Immature natural killer cell (primary cell): ENCODE results near the gene BCL6B. TPM values are rescaled to one million over a fixed set of nuclear protein-coding genes. Genes with fewer than 3 reads are reported as not detected.

Source experiments
- DNase-seq, 3 donors: peaks; one replicate each; pipeline ENCODE4 v3.0.0; 2022; ENCODE audit warnings: mixed read lengths in 1 of 3
- H3K27ac Mint-ChIP-seq, 6 donors: one replicate each; pipeline ENCODE4 v1.8.0; 2020; ENCODE audit warnings: mixed read lengths in 6 of 6, mild to moderate bottlenecking in 5 of 6, inconsistent platforms in 4 of 6, moderate library complexity in 3 of 6
- H3K27me3 Mint-ChIP-seq, 3 donors: one replicate each; pipeline ENCODE4 v1.8.0; 2020 to 2021; ENCODE audit warnings: low read depth in 3 of 3, mild to moderate bottlenecking in 3 of 3, mixed read lengths in 3 of 3, moderate library complexity in 3 of 3, inconsistent platforms in 1 of 3
- H3K36me3 Mint-ChIP-seq, 3 donors: one replicate each; pipeline ENCODE4 v1.8.0; 2020; ENCODE audit warnings: mixed read lengths in 3 of 3, inconsistent platforms in 2 of 3, mild to moderate bottlenecking in 2 of 3
- H3K4me1 Mint-ChIP-seq, 2 donors: one replicate each; pipeline ENCODE4 v1.8.0; 2020; ENCODE audit warnings: inconsistent platforms in 2 of 2, mild to moderate bottlenecking in 2 of 2, mixed read lengths in 2 of 2, moderate library complexity in 1 of 2
- H3K4me3 Mint-ChIP-seq, 5 donors: one replicate each; pipeline ENCODE4 v1.8.0; 2020; ENCODE audit warnings: mild to moderate bottlenecking in 5 of 5, mixed read lengths in 5 of 5, inconsistent platforms in 3 of 5, moderate library complexity in 3 of 5
- H3K9me3 Mint-ChIP-seq, 6 donors: one replicate each; pipeline ENCODE4 v1.8.0; 2020; ENCODE audit warnings: mild to moderate bottlenecking in 6 of 6, mixed read lengths in 6 of 6, inconsistent platforms in 4 of 6, moderate library complexity in 3 of 6
- polyA plus RNA-seq, 3 donors: library from polyadenylated mRNA; unstranded; fragments of 300-500 nt; fragmentation: Illumina TruSeq; gene quantifications; one replicate each; pipeline ENCODE4 v1.2.3, GENCODE V29; 2021

BCL6B gene
- polyA plus RNA-seq, 3 donors from 2014 or later: 0.10 TPM; not detected in 2

GRCh38 chr17:7014995-7015958, 7.6 kb upstream of the BCL6B start:
- DNase-seq: peak; percentile 83 to 90 (median 87)
- Mint-ChIP-seq H3K4me1 (peaks cover 75 to 79% of the 10 kb centered on the region in 2 donors), H3K27ac (peak overlapping the region; percentile 98 to 100 (median 99)), H3K4me3 (peak overlapping the region; percentile 83 to 97 (median 94)), H3K9me3 (no peaks in the 10 kb centered on the region), H3K36me3 (peaks cover 0 to 5% (median 4%) of the 10 kb centered on the region in 3 donors), H3K27me3 (peaks cover 20 to 39% (median 27%) of the 10 kb centered on the region in 3 donors)

GRCh38 chr17:7016418-7016817, 6.4 kb upstream of the BCL6B start:
- Mint-ChIP-seq H3K9me3 (no peaks in the 10 kb centered on the region), H3K36me3 (peaks cover 0 to 5% (median 4%) of the 10 kb centered on the region in 3 donors), H3K27me3 (peaks cover 20 to 43% (median 29%) of the 10 kb centered on the region in 3 donors), H3K27ac (peak overlapping the region; percentile 98 to 100 (median 99)), H3K4me3 (peak overlapping the region; percentile 83 to 97 (median 94)), H3K4me1 (peaks cover 75 to 77% of the 10 kb centered on the region in 2 donors)
- no peak for DNase-seq

GRCh38 chr17:7016886-7017826, 5.7 kb upstream of the BCL6B start:
- Mint-ChIP-seq H3K4me1 (peaks cover 73 to 76% of the 10 kb centered on the region in 2 donors), H3K36me3 (peaks cover 0 to 5% (median 4%) of the 10 kb centered on the region in 3 donors), H3K27me3 (peaks cover 16 to 38% (median 23%) of the 10 kb centered on the region in 3 donors), H3K9me3 (no peaks in the 10 kb centered on the region), H3K4me3 (peak overlapping the region; percentile 56 to 97 (median 59)), H3K27ac (peak overlapping the region; percentile 69 to 100 (median 89))
- no peak for DNase-seq

GRCh38 chr17:7017827-7018200, 5.0 kb upstream of the BCL6B start:
- peak overlapping the region; percentile 56 to 75 (median 59) for H3K4me3 Mint-ChIP-seq
- no peaks in the 10 kb centered on the region for H3K9me3 Mint-ChIP-seq
- peaks cover 0 to 5% (median 4%) of the 10 kb centered on the region in 3 donors for H3K36me3 Mint-ChIP-seq
- H3K27me3 Mint-ChIP-seq: peaks cover 16 to 37% (median 18%) of the 10 kb centered on the region in 3 donors
- H3K4me1 Mint-ChIP-seq: peaks cover 74 to 79% of the 10 kb centered on the region in 2 donors
- DNase-seq: peak; percentile 39 to 52 (median 45)
- peak overlapping the region; percentile 69 to 100 (median 88) for H3K27ac Mint-ChIP-seq

GRCh38 chr17:7018331-7018964, 4.4 kb upstream of the BCL6B start:
- peaks cover 0 to 5% (median 4%) of the 10 kb centered on the region in 3 donors for H3K36me3 Mint-ChIP-seq
- no peaks in the 10 kb centered on the region for H3K9me3 Mint-ChIP-seq
- H3K4me3 Mint-ChIP-seq: peak overlapping the region in 4 of 5 donors; percentile 3 to 26 (median 14)
- no peak for DNase-seq
- peaks cover 17 to 37% (median 20%) of the 10 kb centered on the region in 3 donors for H3K27me3 Mint-ChIP-seq
- H3K27ac Mint-ChIP-seq: peak overlapping the region in 3 of 6 donors; percentile 67 to 100 (median 87)
- peaks cover 74 to 79% of the 10 kb centered on the region in 2 donors for H3K4me1 Mint-ChIP-seq

- Mint-ChIP-seq H3K36me3 (peaks cover 0 to 5% (median 4%) of the 10 kb centered on the region in 3 donors), H3K4me3 (no peak overlapping the region), H3K9me3 (no peaks in the 10 kb centered on the region), H3K27me3 (peaks cover 16 to 35% (median 23%) of the 10 kb centered on the region in 3 donors), H3K27ac (no peak overlapping the region), H3K4me1 (peaks cover 74 to 79% of the 10 kb centered on the region in 2 donors)
- no peak for DNase-seq
Measured at GRCh38 chr17:7019367-7019766, 3.5 kb upstream of the BCL6B start.

- H3K36me3 Mint-ChIP-seq: peaks cover 0 to 5% (median 4%) of the 10 kb centered on the region in 3 donors
- H3K4me3 Mint-ChIP-seq: no peak overlapping the region
- peaks cover 77% of the 10 kb centered on the region in 2 donors for H3K4me1 Mint-ChIP-seq
- H3K27me3 Mint-ChIP-seq: peaks cover 14 to 33% (median 20%) of the 10 kb centered on the region in 3 donors
- H3K9me3 Mint-ChIP-seq: no peaks in the 10 kb centered on the region
- DNase-seq: no peak
- peak overlapping the region in 2 of 6 donors; percentile 16 to 59 for H3K27ac Mint-ChIP-seq
Measured at GRCh38 chr17:7019839-7020519, 2.9 kb upstream of the BCL6B start.

GRCh38 chr17:7020894-7021664, 1.8 kb upstream of the BCL6B start:
- H3K4me3 Mint-ChIP-seq: peak overlapping the region; percentile 75 to 85 (median 83)
- H3K4me1 Mint-ChIP-seq: peaks cover 68 to 70% of the 10 kb centered on the region in 2 donors
- H3K36me3 Mint-ChIP-seq: peaks cover 0 to 5% (median 4%) of the 10 kb centered on the region in 3 donors
- peaks cover 10 to 25% (median 12%) of the 10 kb centered on the region in 3 donors for H3K27me3 Mint-ChIP-seq
- DNase-seq: no peak
- H3K27ac Mint-ChIP-seq: peak overlapping the region in 5 of 6 donors; percentile 50 to 95 (median 73)
- H3K9me3 Mint-ChIP-seq: no peaks in the 10 kb centered on the region

GRCh38 chr17:7021993-7022778, 664 bp upstream of the BCL6B start:
- Mint-ChIP-seq H3K27me3 (peaks cover 10 to 25% (median 12%) of the 10 kb centered on the region in 3 donors), H3K27ac (peak overlapping the region in 5 of 6 donors; percentile 59 to 95 (median 91)), H3K4me3 (peak overlapping the region; percentile 75 to 85 (median 83)), H3K36me3 (peaks cover 0 to 4% (median 4%) of the 10 kb centered on the region in 3 donors), H3K9me3 (no peaks in the 10 kb centered on the region), H3K4me1 (peaks cover 68 to 69% of the 10 kb centered on the region in 2 donors)
- DNase-seq: peak; percentile 81 to 83 (median 83)

GRCh38 chr17:7023576-7024401, 939 bp downstream of the BCL6B start:
- Mint-ChIP-seq H3K9me3 (no peaks in the 10 kb centered on the region), H3K36me3 (no peaks in the 10 kb centered on the region), H3K27ac (peak overlapping the region; percentile 74 to 95 (median 91)), H3K4me3 (peak overlapping the region; percentile 75 to 85 (median 83)), H3K4me1 (peaks cover 69 to 74% of the 10 kb centered on the region in 2 donors), H3K27me3 (peaks cover 10 to 18% (median 12%) of the 10 kb centered on the region in 3 donors)
- peak; percentile 95 for DNase-seq
